NB4 (cell line): ENCODE data around the gene ITPR2.

Source experiments
- DNase-seq: peaks from one replicate; pipeline ENCODE4 v3.0.0; 2010; ENCODE audit warnings: low read depth
- H3K4me3 ChIP-seq: one replicate; pipeline ENCODE4 v1.5.1; 2011; ENCODE audit warnings: mild to moderate bottlenecking, low read depth, low read length, moderate library complexity
- CTCF ChIP-seq: IDR thresholded peaks from one replicate; pipeline ENCODE4 v1.5.1; 2012; ENCODE audit warnings: low read depth, low read length
- MYC ChIP-seq: IDR thresholded peaks from 2 replicates; pipeline ENCODE4 v1.6.1; 2011; ENCODE audit warnings: low read depth, low read length
- POLR2A ChIP-seq: IDR thresholded peaks from 2 replicates; pipeline ENCODE4 v1.6.1; 2011; ENCODE audit warnings: mild to moderate bottlenecking; ENCODE audit not compliant: insufficient read length; ENCODE audit errors: extremely low read depth
- TF ChIP-seq, protein P1 (sequence below): IDR thresholded peaks from 2 replicates; pipeline ENCODE4 v1.6.1; 2011; ENCODE audit warnings: low read depth, low read length

The ITPR2 gene

DNA sequence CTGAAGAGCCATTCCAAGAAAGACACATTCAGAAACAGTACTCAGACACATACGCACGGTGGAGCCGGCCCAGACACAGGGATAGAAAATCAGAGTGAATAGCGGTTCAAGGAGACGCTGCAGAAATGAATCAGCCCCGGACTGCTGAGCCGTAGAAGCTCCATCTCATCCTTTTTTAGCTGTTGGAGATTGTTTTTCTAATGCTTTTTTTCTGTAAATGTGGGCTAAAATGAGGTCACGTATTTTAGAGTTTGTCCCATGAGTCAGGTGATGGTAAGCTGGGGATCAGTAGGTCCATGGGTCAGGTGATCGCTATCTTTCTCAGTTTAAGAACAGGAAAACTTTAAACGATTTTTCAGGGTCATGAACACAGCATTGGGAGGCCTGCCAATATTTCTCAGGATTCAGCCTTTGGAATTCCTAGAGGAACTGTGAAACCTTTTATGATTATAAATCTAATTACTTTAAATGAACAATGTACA is 202.4 kb downstream of the ITPR2 start:
- H3K4me3 ChIP-seq: no peak overlapping the region
- TF ChIP-seq POLR2A: no peak
- TF ChIP-seq, protein P1, sequence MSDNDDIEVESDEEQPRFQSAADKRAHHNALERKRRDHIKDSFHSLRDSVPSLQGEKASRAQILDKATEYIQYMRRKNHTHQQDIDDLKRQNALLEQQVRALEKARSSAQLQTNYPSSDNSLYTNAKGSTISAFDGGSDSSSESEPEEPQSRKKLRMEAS: no peak
- no peak for TF ChIP-seq CTCF
- no peak for TF ChIP-seq MYC
- DNase-seq: no peak

DNA sequence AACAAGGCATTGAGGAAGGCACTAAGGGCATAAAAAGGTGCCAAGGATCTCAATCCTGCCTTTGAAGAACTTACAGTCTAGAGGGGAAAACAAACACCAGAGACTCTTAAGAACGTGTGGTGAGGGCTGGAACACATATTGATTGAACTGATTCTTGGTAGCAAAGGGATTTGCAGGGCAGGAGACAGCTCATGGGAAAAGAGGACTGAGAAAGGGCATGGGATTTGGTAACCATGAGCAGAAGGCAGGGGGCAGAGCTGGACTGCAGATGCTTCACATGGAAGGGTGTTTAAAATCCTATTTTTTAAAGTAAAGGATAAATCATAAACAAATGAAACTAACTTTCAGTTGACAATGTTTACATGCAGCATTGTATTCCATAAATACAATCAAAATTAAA is 203.1 kb downstream of the ITPR2 start:
- no peak overlapping the region for H3K4me3 ChIP-seq
- no peak for TF ChIP-seq MYC
- TF ChIP-seq, protein P1: no peak
- TF ChIP-seq POLR2A: no peak
- TF ChIP-seq CTCF: no peak
- no peak for DNase-seq

GRCh38 chr12:26628234-26628633 is 204.8 kb downstream of the ITPR2 start:
- no peak for TF ChIP-seq CTCF
- no peak for TF ChIP-seq MYC
- TF ChIP-seq, protein P1: no peak
- no peak for TF ChIP-seq POLR2A
- no peak overlapping the region for H3K4me3 ChIP-seq
- DNase-seq: peak; percentile 43

DNA sequence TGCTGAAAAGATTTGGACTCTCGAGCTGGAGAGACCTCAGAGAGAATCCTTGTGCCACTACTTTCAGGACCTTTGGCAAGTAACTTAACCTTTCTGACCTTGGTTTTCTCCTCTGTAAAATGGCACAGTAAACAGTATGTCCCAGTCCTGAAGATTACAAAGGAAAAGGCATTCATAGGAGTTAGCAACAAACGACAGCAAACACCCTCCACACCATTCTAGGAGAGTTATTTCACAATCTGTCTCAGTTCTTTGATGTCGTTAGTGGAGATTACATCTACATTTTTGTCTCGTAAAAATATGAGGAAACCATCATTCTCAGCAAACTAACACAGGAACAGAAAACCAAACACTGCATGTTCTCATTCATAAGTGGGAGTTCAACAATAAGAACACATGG is 205.7 kb downstream of the ITPR2 start:
- no peak overlapping the region for H3K4me3 ChIP-seq
- TF ChIP-seq, protein P1: no peak
- TF ChIP-seq MYC: peak; percentile 83
- peak; percentile 92 for DNase-seq

DNA sequence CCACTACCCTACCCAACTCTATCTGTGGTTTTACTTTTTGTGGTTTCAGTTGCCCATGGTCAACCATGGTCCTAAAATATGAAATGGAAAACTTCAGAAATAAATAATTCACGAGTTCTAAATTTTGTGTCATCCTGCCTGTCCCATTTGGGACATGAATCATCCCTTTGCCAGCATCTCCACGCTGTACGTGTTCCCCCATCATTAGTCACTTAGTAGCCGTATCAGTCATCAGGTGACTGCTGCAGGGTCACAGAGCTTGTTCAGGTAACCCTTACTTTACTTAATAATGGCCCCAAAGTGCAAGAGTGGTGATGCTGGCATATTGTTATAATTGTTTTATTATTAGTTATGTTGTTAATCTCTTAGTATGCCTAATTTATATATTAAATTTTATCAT is 209.9 kb downstream of the ITPR2 start:
- no peak for DNase-seq
- TF ChIP-seq POLR2A (no peak), CTCF (no peak), MYC (no peak)
- TF ChIP-seq, protein P1: no peak
- H3K4me3 ChIP-seq: no peak overlapping the region

DNA sequence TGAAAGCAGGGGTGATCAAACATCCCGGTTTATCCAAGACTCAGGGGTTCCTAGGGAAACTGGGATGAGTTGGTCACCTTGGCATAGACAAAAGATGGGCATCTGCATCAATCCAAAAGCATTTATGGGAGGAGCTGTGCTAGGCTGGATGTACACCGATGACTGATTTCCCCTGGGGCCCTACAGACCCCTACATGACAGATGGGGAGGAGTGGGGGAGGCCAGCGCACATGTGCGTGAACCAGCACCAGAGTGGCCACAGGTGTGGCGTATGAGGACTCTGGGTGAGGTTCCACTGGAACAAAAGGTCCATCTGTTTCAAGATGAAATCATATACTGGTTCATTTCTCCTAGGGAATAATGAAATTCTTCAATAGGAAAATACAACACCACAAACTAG is 210.4 kb downstream of the ITPR2 start:
- TF ChIP-seq, protein P1: no peak
- TF ChIP-seq MYC (no peak), CTCF (no peak), POLR2A (no peak)
- DNase-seq: no peak
- no peak overlapping the region for H3K4me3 ChIP-seq
